Chondrocyte (in vitro differentiated cells): ENCODE results near the gene CDKN1A. TPM values are rescaled to one million over a fixed set of nuclear protein-coding genes. Genes with fewer than 3 reads are reported as not detected.

Experiments used
- DNase-seq: peaks from one replicate; pipeline ENCODE4 v3.0.0; 2021; ENCODE audit warnings: mixed read lengths, low spot score
- H3K27ac Mint-ChIP-seq: one replicate; pipeline ENCODE4 v1.8.0; 2021; ENCODE audit warnings: mild to moderate bottlenecking, moderate library complexity, mixed read lengths; ENCODE audit not compliant: unreplicated experiment
- H3K27me3 Mint-ChIP-seq: 2 replicates; pipeline ENCODE4 v1.8.0; 2021; ENCODE audit warnings: low read depth, mixed read lengths
- H3K36me3 Mint-ChIP-seq: 2 replicates; pipeline ENCODE4 v1.8.0; 2021; ENCODE audit warnings: low read depth, mixed read lengths
- H3K4me1 Mint-ChIP-seq: 2 replicates; pipeline ENCODE4 v1.8.0; 2021; ENCODE audit warnings: low read depth, mild to moderate bottlenecking, mixed read lengths
- H3K4me3 Mint-ChIP-seq: one replicate; pipeline ENCODE4 v1.8.0; 2021; ENCODE audit warnings: mild to moderate bottlenecking, moderate library complexity, mixed read lengths; ENCODE audit not compliant: unreplicated experiment
- H3K9me3 Mint-ChIP-seq: 2 replicates; pipeline ENCODE4 v1.8.0; 2021; ENCODE audit warnings: low read depth, mixed read lengths
- CTCF ChIP-seq: fragments of 200-600 bp; sonication (generic); IDR thresholded peaks from 2 replicates; pipeline ENCODE4 v1.5.0; 2021; ENCODE audit warnings: antibody characterized with exemption, mild to moderate bottlenecking, moderate library complexity
- total RNA-seq: library from RNA; stranded (reverse); gene quantifications from 3 replicates; pipeline ENCODE4 v1.2.1, GENCODE V29; 2021

Gene CDKN1A
- total RNA-seq, 1 donor from 2014 or later, result 303 TPM

DNA sequence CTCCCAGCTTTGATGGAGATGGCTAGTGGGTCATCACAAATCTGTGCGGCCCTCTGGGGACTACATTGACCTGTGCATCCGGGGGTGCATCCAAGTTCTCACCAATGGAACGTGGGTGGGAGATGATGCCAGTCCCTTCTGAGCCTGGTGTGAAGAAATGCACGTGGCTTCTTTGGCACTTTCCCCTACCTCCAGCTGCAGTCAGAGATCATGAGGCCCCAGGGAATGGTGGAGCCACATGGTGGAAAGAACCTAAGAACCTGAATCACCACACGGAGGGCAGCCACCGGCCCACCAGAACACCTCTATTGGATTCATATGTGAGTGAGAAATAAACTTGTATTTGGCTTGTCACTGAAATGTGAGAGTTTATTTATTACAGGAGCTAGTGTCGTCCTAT, 9.9 kb upstream of the CDKN1A start:
- Mint-ChIP-seq H3K27ac (no peak overlapping the region), H3K9me3 (no peaks in the 10 kb centered on the region), H3K27me3 (no peaks in the 10 kb centered on the region), H3K4me1 (peaks cover 21% of the 10 kb centered on the region), H3K4me3 (no peak overlapping the region), H3K36me3 (no peaks in the 10 kb centered on the region)
- TF ChIP-seq CTCF, result no peak
- no peak for DNase-seq

DNA sequence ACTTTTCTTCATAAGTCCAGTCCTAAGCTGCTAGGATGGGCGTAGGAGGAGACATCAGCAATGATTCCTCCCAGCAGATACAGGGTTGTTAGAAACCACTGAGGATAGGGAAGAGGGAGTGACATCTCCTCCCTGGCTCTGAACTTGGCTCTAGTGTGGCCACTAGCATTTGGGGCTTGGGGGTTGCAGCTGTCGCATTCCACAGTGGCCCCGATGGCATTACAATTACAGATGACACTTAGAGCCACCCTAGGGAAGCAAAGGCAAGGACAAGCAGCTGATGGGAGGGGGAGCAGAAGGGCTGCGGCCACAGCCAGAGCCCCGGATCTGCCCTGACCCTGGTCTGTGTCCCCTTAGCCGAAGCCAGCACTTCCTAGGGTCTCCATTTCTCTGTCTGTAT, 9.5 kb upstream of the CDKN1A start:
- Mint-ChIP-seq H3K27ac (no peak overlapping the region), H3K4me3 (no peak overlapping the region), H3K36me3 (no peaks in the 10 kb centered on the region), H3K27me3 (no peaks in the 10 kb centered on the region), H3K4me1 (peaks cover 25% of the 10 kb centered on the region), H3K9me3 (no peaks in the 10 kb centered on the region)
- DNase-seq, result no peak
- no peak for TF ChIP-seq CTCF

DNA sequence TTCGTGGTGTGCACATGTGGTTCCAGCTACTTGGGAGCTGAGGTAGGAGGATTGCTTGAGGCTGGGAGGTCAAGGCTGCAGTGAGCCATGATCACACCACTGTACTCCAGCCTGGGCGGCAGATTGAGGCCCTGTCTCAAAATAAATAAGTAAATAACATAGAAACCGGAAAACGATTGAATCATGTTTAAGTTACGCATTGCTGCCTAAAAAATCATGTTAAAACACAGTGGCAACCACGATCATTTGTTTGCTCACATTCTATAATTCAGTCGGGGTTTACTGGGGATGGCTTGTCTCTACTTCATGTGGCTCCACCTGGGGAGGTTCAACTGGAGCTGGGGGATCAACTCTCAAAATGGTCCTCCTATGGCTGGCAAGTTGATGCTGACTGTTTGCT, 8.2 kb upstream of the CDKN1A start:
- peaks cover 30% of the 10 kb centered on the region for H3K4me1 Mint-ChIP-seq
- TF ChIP-seq CTCF, result no peak
- H3K4me3 Mint-ChIP-seq, result no peak overlapping the region
- DNase-seq, result no peak
- H3K27me3 Mint-ChIP-seq, result no peaks in the 10 kb centered on the region
- no peak overlapping the region for H3K27ac Mint-ChIP-seq
- H3K9me3 Mint-ChIP-seq, result no peaks in the 10 kb centered on the region
- no peaks in the 10 kb centered on the region for H3K36me3 Mint-ChIP-seq

DNA sequence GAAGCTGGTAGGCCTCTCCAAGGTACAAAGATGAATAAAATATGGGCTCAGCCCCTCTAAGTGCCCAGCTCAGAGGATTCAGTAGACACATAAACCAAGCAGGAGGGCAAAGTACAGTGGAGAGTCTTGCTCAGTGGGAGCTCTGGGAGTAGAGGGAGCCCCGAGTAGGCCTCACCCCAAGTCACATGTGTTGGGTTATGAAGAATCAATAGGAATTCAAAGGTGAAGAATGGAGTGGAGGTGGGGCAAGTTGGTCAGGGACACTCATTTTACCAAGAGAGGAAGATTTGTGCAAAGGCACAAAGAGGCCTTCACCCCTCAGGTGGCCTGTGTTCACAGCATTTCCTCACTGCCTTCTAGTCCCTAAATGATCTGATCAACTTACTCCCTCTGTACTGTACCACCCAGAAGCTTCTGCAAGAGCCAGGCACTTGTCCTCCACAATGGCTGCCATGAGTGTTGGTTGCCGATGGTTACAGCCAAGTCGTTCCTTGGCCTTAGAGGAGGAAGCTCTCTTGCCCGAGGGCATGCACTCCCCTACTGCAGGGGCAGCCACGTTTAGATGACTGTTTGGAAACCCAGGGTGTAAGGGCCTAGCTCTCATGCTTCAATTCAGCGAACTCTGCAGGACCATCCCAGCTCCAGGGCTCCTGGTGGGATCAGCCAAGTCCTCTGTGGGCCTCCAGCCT, 6.7 kb upstream of the CDKN1A start:
- Mint-ChIP-seq H3K4me3 (no peak overlapping the region), H3K27me3 (no peaks in the 10 kb centered on the region), H3K36me3 (no peaks in the 10 kb centered on the region), H3K4me1 (peaks cover 34% of the 10 kb centered on the region), H3K9me3 (no peaks in the 10 kb centered on the region), H3K27ac (no peak overlapping the region)
- no peak for DNase-seq
- no peak for TF ChIP-seq CTCF

DNA sequence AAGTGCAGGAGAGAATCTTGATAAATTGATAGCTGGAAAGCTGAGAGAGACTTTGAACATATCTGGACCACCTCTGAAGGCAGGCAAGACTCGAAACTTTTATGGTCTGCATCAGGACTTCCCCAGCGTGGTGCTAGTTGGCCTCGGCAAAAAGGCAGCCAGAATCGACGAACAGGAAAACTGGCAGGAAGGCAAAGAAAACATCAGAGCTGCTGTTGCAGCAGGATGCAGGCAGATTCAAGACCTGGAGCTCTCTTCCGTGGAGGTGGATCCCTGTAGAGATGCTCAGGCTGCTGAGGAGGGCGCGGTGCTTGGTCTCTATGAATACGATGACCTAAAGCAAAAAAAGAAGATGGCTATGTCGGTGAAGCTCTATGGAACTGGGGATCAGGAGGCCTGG, 4.6 kb upstream of the CDKN1A start:
- Mint-ChIP-seq H3K4me1 (peaks cover 36% of the 10 kb centered on the region), H3K27me3 (no peaks in the 10 kb centered on the region), H3K27ac (peak overlapping the region; percentile 42), H3K4me3 (no peak overlapping the region), H3K36me3 (peaks cover 3% of the 10 kb centered on the region), H3K9me3 (no peaks in the 10 kb centered on the region)
- DNase-seq, result no peak
- TF ChIP-seq CTCF, result no peak
